NCI-H345 treated with DMSO at 0.1 percent for 48 hours (cell line): ENCODE measurements around the gene PPOX.

Experiments used
- DNase-seq: peaks from one replicate; lab custom pipeline; 2025; ENCODE audit not compliant: unreplicated experiment; lab: John Stamatoyannopoulos, UW

Gene PPOX

GRCh38 chr1:161165742-161166668 is at the start of gene PPOX:
Gene PPOX (plus strand): TSS chr1:161166426. CDS start chr1:161166848, 422 bp downstream.
- peak; percentile 95 for DNase-seq

GRCh38 chr1:161117759-161118581 is 48.3 kb upstream of the PPOX start, which contains the start of the genes NIT1 and PFDN2:
Gene NIT1 (plus strand): TSS chr1:161118105. CDS start chr1:161118177, 72 bp downstream.
Gene PFDN2 (minus strand): TSS chr1:161118037. CDS start chr1:161118026, 11 bp downstream.
- DNase-seq, result peak; percentile 87

DNA sequence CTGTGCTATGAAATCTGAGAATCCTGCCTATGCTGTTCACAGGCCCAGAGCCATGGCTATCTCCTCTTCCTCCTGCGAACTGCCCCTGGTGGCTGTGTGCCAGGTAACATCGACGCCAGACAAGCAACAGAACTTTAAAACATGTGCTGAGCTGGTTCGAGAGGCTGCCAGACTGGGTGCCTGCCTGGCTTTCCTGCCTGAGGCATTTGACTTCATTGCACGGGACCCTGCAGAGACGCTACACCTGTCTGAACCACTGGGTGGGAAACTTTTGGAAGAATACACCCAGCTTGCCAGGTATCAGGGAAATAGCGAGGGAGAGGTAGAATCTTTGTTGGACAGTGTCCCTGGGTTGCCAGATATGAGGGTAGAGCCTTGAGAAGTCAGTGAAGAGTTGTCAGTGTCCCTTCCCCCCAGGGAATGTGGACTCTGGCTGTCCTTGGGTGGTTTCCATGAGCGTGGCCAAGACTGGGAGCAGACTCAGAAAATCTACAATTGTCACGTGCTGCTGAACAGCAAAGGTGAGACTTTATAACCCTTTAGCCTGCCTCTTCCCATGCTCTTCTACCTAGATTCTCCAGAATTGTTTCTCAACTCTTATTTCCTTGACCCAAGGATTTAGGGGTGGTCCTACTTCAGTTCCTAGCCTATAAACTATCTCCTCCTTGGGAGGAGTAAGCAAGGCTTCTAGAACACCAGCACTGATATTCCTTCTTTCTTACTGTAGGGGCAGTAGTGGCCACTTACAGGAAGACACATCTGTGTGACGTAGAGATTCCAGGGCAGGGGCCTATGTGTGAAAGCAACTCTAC is 46.9 kb upstream of the PPOX start:
- DNase-seq, result no peak

DNA sequence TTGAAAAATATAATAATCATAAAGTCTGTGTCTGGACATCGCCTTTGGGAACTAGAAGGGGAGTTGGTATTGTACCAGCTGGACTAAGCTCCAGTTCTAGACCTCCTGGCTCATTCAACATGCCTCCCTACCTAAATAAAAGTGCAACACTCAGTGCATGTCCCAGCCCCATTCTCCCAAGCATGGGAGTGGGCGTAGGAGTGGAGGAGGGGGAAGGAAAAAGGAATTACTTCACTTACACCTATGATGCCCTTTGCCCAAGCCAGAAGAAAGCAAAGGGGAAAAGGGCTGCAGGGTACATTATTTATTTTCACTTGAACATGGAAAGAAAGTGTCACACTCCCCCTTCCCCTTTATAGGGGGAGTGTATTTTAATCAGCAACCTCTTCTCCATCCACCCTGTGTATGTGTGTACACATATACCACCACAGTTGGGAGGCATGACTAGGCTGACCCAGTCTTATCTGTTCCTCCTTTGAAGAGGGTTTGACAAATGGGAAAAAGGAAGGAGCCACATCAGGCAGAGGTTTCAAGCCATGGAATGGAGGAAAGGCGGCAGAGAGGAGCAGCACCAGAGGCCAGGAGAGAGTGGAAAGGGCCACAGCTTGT is 45.1 kb upstream of the PPOX start:
- DNase-seq, result no peak

DNA sequence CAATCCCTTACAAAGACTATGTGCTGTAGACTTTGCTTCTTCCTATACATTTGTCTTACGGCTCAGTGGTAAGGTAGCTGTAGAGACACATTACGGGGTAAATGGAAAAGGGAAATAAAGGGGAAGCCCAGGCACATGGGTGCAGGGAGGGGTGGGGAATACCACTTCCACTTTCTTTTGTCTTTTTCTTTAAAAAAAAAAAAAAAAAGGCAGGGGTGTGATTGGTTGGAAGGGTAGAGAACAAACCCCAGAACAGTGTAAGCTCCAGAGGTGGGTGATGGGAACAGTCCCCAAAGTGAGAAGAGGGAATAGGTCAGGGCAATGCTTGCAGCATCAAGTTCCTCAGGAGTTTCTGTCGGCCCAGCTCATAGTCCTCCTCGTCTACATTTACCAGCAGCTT is 44.4 kb upstream of the PPOX start:
- DNase-seq, result no peak

GRCh38 chr1:161122967-161123366 is 43.3 kb upstream of the PPOX start:
- DNase-seq, result no peak

- no peak for DNase-seq
Observed at GRCh38 chr1:161127649-161128048, 38.6 kb upstream of the PPOX start.

DNA sequence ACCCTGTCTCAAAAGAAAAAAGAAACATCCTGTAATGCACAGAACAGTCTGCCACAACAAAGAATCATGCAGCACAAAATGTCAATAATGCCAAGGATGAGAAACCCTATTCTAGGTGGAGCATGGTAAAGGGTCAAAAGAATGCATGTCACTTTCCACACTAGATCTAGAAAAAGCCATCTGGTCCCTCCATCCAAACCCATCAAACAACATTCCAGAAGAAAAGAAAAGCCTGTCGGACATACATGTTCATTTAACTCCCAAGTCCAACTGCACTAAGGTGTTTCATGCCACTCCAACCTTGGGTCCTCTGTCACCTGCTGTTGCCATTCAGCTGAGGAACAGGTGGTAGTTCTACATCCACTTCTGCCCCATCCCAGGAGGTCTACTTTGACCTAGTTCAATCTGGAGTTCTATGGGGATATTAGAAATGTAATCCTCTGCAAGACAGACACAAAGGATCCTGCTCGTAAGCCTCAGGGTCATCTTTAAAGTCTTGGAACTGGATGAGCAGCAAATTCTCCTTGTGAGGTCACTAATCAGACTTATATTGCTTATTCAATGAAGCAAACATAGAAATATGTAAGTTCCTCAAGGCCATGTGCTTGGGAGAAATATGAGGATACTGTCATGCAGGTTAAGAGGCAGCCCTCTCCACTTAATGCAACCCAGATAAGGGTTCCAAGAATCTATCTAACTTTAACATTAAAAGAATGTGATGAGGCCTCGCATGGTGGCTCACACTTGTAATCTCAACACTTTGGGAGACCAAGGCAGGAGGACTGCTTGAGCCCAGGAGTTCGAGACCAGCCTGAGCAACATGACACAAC is 37.4 kb upstream of the PPOX start:
- no peak for DNase-seq

GRCh38 chr1:161130266-161130665 is 36.0 kb upstream of the PPOX start:
- DNase-seq, result no peak

GRCh38 chr1:161131523-161132409 is 34.5 kb upstream of the PPOX start:
- no peak for DNase-seq

- DNase-seq, result peak; percentile 93
Observed at GRCh38 chr1:161132410-161133219, 33.6 kb upstream of the PPOX start, which contains the start of gene DEDD. Gene DEDD (minus strand): TSS chr1:161132667. CDS start chr1:161124462, 8,205 bp downstream.

GRCh38 chr1:161133220-161133740 is 32.9 kb upstream of the PPOX start:
- no peak for DNase-seq

GRCh38 chr1:161137881-161138280 is 28.3 kb upstream of the PPOX start:
- no peak for DNase-seq

DNA sequence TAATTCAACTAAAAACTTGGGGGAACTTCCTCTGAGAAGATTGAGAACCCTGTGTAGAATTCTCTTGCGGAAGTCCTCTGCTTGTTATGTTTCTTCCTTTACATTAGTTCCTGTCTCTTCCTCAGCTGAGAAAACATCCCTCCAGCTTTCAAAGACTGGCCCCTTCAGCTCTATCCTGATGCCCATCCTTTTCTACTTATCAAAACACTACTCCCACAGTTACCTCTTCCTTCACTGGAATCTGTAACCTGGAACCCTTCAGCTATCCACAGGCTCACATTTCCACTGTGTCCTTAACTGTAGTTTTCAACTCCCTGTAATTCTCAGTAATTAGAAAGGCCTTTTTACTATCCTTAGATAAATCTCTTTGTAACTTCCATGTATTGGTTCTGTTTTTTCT is 27.8 kb upstream of the PPOX start:
- no peak for DNase-seq

- no peak for DNase-seq
Observed at GRCh38 chr1:161139766-161140165, 26.5 kb upstream of the PPOX start.

GRCh38 chr1:161140755-161141400 is 25.3 kb upstream of the PPOX start:
- DNase-seq, result no peak

- DNase-seq, result no peak
Observed at GRCh38 chr1:161145832-161146231, 20.4 kb upstream of the PPOX start.
